ENCODE data around the gene CCDC50.

The CCDC50 gene

DNA sequence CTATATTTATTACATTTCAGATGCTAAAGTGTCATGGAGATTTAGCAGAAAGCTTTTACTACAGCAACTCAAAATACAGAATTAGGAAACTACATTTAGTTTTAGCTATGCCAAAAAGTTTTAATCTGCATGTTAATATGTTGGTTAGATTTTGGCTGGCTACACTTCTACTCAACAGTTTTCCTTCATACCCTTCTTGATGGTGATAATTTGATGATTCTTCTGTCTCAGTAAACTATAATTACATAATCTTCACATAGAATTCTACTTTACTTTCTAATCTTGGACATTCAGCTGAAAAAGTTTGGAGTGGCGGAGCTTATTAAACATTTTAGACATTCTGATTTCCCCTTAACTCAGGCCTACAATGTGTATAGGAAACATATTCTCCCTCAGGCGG lies 11.2 kb downstream of the CCDC50 start:
- H4K20me1 ChIP-seq (ENCODE audit: low read depth, low read length) = no peaks in the 10 kb centered on the region
- H3K36me3 ChIP-seq (ENCODE audit: low read length) = no peaks in the 10 kb centered on the region
- H3K4me2 ChIP-seq (ENCODE audit: low read depth, low read length, poor library complexity, severe bottlenecking) = no peak overlapping the region
- H3K9me3 ChIP-seq (ENCODE audit: insufficient read depth, low read length) = no peaks in the 10 kb centered on the region
- no peak overlapping the region for H3K4me3 ChIP-seq (ENCODE audit: insufficient read depth, low read length, poor library complexity, severe bottlenecking)
- H3K9me2 ChIP-seq (replicated peaks; ENCODE audit: insufficient read depth, low read length) = no peaks in the 10 kb centered on the region
- H3F3A ChIP-seq (ENCODE audit: insufficient read depth) = no peaks in the 10 kb centered on the region
- TF ChIP-seq, protein P1, sequence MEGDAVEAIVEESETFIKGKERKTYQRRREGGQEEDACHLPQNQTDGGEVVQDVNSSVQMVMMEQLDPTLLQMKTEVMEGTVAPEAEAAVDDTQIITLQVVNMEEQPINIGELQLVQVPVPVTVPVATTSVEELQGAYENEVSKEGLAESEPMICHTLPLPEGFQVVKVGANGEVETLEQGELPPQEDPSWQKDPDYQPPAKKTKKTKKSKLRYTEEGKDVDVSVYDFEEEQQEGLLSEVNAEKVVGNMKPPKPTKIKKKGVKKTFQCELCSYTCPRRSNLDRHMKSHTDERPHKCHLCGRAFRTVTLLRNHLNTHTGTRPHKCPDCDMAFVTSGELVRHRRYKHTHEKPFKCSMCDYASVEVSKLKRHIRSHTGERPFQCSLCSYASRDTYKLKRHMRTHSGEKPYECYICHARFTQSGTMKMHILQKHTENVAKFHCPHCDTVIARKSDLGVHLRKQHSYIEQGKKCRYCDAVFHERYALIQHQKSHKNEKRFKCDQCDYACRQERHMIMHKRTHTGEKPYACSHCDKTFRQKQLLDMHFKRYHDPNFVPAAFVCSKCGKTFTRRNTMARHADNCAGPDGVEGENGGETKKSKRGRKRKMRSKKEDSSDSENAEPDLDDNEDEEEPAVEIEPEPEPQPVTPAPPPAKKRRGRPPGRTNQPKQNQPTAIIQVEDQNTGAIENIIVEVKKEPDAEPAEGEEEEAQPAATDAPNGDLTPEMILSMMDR (IDR thresholded peaks at IDR 0.05; ENCODE audit: insufficient read depth, low read length, poor library complexity, severe bottlenecking) = no peak
- TF ChIP-seq EZH2phosphoT487 (conservative IDR thresholded peaks at IDR 0.05; ENCODE audit: low read length) = no peak
- H3K27me3 ChIP-seq (ENCODE audit: low read length) = no peaks in the 10 kb centered on the region
- H3K27ac ChIP-seq (ENCODE audit: low read depth, low read length) = no peak overlapping the region
- no peak overlapping the region for H2AFZ ChIP-seq (ENCODE audit: low read depth, low read length, severe bottlenecking)
- H3K79me2 ChIP-seq (ENCODE audit: insufficient read depth, low read length) = no peaks in the 10 kb centered on the region
- H3K9ac ChIP-seq (ENCODE audit: low read length) = no peak overlapping the region

DNA sequence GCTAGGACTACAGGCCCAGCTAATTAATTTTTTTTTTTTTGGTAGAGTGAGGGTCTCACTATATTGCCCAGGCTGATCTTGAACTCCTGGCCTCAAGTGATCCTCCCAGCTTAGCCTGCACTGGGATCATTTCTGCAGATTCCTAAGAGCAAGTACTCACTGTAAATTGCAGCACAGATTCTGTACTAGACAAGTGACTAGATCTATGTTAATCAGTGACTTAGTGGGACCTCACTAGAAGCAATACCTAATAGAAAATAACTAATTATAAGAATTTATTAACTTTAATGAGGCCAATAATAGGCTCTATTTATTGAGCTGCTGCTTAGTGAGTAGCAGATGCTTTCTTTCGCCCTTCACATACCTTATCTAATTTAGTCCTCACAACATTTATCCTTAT lies 11.8 kb downstream of the CCDC50 start:
- Histone ChIP-seq H3K9me2 (replicated peaks; ENCODE audit: insufficient read depth, low read length) (no peaks in the 10 kb centered on the region), H3K27ac (ENCODE audit: low read depth, low read length) (no peak overlapping the region), H3K36me3 (ENCODE audit: low read length) (no peaks in the 10 kb centered on the region), H3K4me3 (ENCODE audit: insufficient read depth, low read length, poor library complexity, severe bottlenecking) (no peak overlapping the region), H4K20me1 (ENCODE audit: low read depth, low read length) (no peaks in the 10 kb centered on the region), H2AFZ (ENCODE audit: low read depth, low read length, severe bottlenecking) (no peak overlapping the region), H3K4me2 (ENCODE audit: low read depth, low read length, poor library complexity, severe bottlenecking) (no peak overlapping the region), H3K9ac (ENCODE audit: low read length) (no peak overlapping the region), H3K27me3 (ENCODE audit: low read length) (no peaks in the 10 kb centered on the region), H3K79me2 (ENCODE audit: insufficient read depth, low read length) (no peaks in the 10 kb centered on the region), H3K9me3 (ENCODE audit: insufficient read depth, low read length) (no peaks in the 10 kb centered on the region), H3F3A (ENCODE audit: insufficient read depth) (no peaks in the 10 kb centered on the region)
- TF ChIP-seq, protein P1 (IDR thresholded peaks at IDR 0.05; ENCODE audit: insufficient read depth, low read length, poor library complexity, severe bottlenecking) = no peak
- no peak for TF ChIP-seq EZH2phosphoT487 (conservative IDR thresholded peaks at IDR 0.05; ENCODE audit: low read length)

DNA sequence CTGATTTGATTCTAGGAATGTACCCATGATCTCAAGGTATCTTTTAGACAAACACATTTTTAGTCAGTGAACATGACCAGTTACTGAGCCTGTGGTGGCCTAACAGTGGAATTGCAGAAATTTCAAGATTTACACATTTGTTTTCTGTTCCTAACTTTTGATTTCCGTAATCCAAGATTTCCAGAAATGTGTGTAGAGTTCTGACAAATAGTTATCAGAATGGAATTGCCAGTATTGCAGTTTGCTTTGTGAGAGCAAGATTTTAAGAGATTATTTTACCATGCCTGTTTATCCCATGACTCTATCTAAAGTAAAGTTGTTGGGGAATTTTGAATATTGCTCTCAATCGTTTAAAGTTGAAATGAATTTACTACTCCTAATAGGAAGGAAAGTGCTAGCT lies 12.8 kb downstream of the CCDC50 start:
- Histone ChIP-seq H3F3A (ENCODE audit: insufficient read depth) (no peaks in the 10 kb centered on the region), H3K27me3 (ENCODE audit: low read length) (no peaks in the 10 kb centered on the region), H4K20me1 (ENCODE audit: low read depth, low read length) (no peaks in the 10 kb centered on the region), H3K4me2 (ENCODE audit: low read depth, low read length, poor library complexity, severe bottlenecking) (no peak overlapping the region), H3K4me3 (ENCODE audit: insufficient read depth, low read length, poor library complexity, severe bottlenecking) (no peak overlapping the region), H3K9ac (ENCODE audit: low read length) (no peak overlapping the region), H3K27ac (ENCODE audit: low read depth, low read length) (no peak overlapping the region), H2AFZ (ENCODE audit: low read depth, low read length, severe bottlenecking) (no peak overlapping the region), H3K9me2 (replicated peaks; ENCODE audit: insufficient read depth, low read length) (no peaks in the 10 kb centered on the region), H3K9me3 (ENCODE audit: insufficient read depth, low read length) (no peaks in the 10 kb centered on the region), H3K36me3 (ENCODE audit: low read length) (no peaks in the 10 kb centered on the region), H3K79me2 (ENCODE audit: insufficient read depth, low read length) (no peaks in the 10 kb centered on the region)
- TF ChIP-seq, protein P1 (IDR thresholded peaks at IDR 0.05; ENCODE audit: insufficient read depth, low read length, poor library complexity, severe bottlenecking) = no peak
- no peak for TF ChIP-seq EZH2phosphoT487 (conservative IDR thresholded peaks at IDR 0.05; ENCODE audit: low read length)

Data from SU-DHL-6 (cell line).